Smooth muscle cell (in vitro differentiated cells): ENCODE results near the gene CCDC180. TPM values are rescaled to one million over a fixed set of nuclear protein-coding genes. Genes with fewer than 3 reads are reported as not detected.

Experiments
- DNase-seq: peaks from one replicate; lab custom pipeline; 2025; ENCODE audit not compliant: unreplicated experiment; lab: John Stamatoyannopoulos, UW
- H2AFZ ChIP-seq: fragments of 200-600 bp; sonication (generic); 2 replicates; pipeline ENCODE4 v1.6.0; 2016; ENCODE audit warnings: antibody characterized with exemption, low read depth, mild to moderate bottlenecking
- H3F3A ChIP-seq: fragments of 200-600 bp; sonication (generic); 2 replicates; pipeline ENCODE4 v1.6.0; 2017; ENCODE audit warnings: antibody characterized with exemption, low read depth
- H3K27ac ChIP-seq: fragments of 200-600 bp; sonication (generic); 2 replicates; pipeline ENCODE4 v1.5.1; 2016; ENCODE audit warnings: low read depth, mild to moderate bottlenecking
- H3K27me3 ChIP-seq: fragments of 200-600 bp; sonication (generic); 2 replicates; pipeline ENCODE4 v1.6.1; 2016; ENCODE audit warnings: low read depth, mild to moderate bottlenecking
- H3K36me3 ChIP-seq: fragments of 200-600 bp; sonication (generic); 2 replicates; pipeline ENCODE4 v1.5.1; 2016; ENCODE audit warnings: low read depth
- H3K4me1 ChIP-seq: fragments of 200-600 bp; sonication (generic); 2 replicates; pipeline ENCODE4 v1.5.1; 2016; ENCODE audit warnings: low read depth
- H3K4me2 ChIP-seq: fragments of 200-600 bp; sonication (generic); 2 replicates; pipeline ENCODE4 v1.6.0; 2016; ENCODE audit warnings: mild to moderate bottlenecking
- H3K4me3 ChIP-seq: fragments of 200-600 bp; sonication (generic); 2 replicates; pipeline ENCODE4 v1.5.1; 2016; ENCODE audit warnings: mild to moderate bottlenecking
- H3K79me2 ChIP-seq: fragments of 200-600 bp; sonication (generic); 2 replicates; pipeline ENCODE4 v1.6.0; 2016; ENCODE audit warnings: low read depth, mild to moderate bottlenecking
- H3K9ac ChIP-seq: fragments of 200-600 bp; sonication (generic); 2 replicates; pipeline ENCODE4 v1.6.0; 2016; ENCODE audit warnings: low read depth
- H3K9me3 ChIP-seq: fragments of 200-600 bp; sonication (generic); replicated peaks from 2 replicates; pipeline ENCODE4 v1.5.1; 2016; ENCODE audit warnings: low read depth
- H4K20me1 ChIP-seq: fragments of 200-600 bp; sonication (generic); 2 replicates; pipeline ENCODE4 v1.6.0; 2016; ENCODE audit warnings: low read depth
- CTCF ChIP-seq: fragments of 200-600 bp; sonication (generic); IDR thresholded peaks from 2 replicates; pipeline ENCODE4 v1.5.1; 2017; ENCODE audit warnings: borderline replicate concordance, mild to moderate bottlenecking, antibody characterized with exemption; ENCODE audit not compliant: insufficient read depth, poor library complexity, severe bottlenecking
- WGBS: methylation state at CpG from one replicate; pipeline ENCODE4 v1.1.7; 2016; ENCODE audit warnings: low lambda C conversion rate; 5-methylcytosine and 5-hydroxymethylcytosine counted together
- polyA plus RNA-seq: library from polyadenylated mRNA; unstranded; fragments of >200 nt; fragmentation: Nextera tagmentation; extraction: Ambion mirVana; gene quantifications from 2 replicates; pipeline ENCODE4 v1.2.1, GENCODE V29; 2016
- total RNA-seq: library from RNA; depleted of rRNA; stranded (reverse); fragments of >200 nt; gene quantifications from 2 replicates; pipeline ENCODE4 v1.2.3, GENCODE V29; 2014

CCDC180 gene
- total and polyA plus RNA-seq, 2 experiments from 2014 or later, result 0.58 to 0.59 TPM

- Histone ChIP-seq H3K4me2 (no peak overlapping the region), H3K27me3 (no peaks in the 10 kb centered on the region), H2AFZ (no peak overlapping the region), H3K79me2 (no peaks in the 10 kb centered on the region), H3K9ac (no peak overlapping the region), H3F3A (no peaks in the 10 kb centered on the region), H3K27ac (no peak overlapping the region), H3K36me3 (no peaks in the 10 kb centered on the region), H3K4me1 (no peaks in the 10 kb centered on the region), H3K9me3 (no peaks in the 10 kb centered on the region), H3K4me3 (no peak overlapping the region), H4K20me1 (no peaks in the 10 kb centered on the region)
- no peak for TF ChIP-seq CTCF
- 87% methylated on average over 4 of the region's 4 CpGs for WGBS
- DNase-seq, result no peak
Observed at GRCh38 chr9:97313243-97313642, 5.8 kb downstream of the CCDC180 start.

- H3K4me2 ChIP-seq, result no peak overlapping the region
- H2AFZ ChIP-seq, result no peak overlapping the region
- H3K79me2 ChIP-seq, result no peaks in the 10 kb centered on the region
- no peaks in the 10 kb centered on the region for H3F3A ChIP-seq
- H3K27me3 ChIP-seq, result no peaks in the 10 kb centered on the region
- H3K36me3 ChIP-seq, result no peaks in the 10 kb centered on the region
- H3K27ac ChIP-seq, result no peak overlapping the region
- H3K9me3 ChIP-seq, result no peaks in the 10 kb centered on the region
- no peak overlapping the region for H3K9ac ChIP-seq
- H3K4me1 ChIP-seq, result no peaks in the 10 kb centered on the region
- no peak for TF ChIP-seq CTCF
- no peak overlapping the region for H3K4me3 ChIP-seq
- no peak for DNase-seq
- WGBS, result 97% methylated on average over 5 of the region's 5 CpGs
- no peaks in the 10 kb centered on the region for H4K20me1 ChIP-seq
Observed at GRCh38 chr9:97313746-97314145, 6.3 kb downstream of the CCDC180 start.

DNA sequence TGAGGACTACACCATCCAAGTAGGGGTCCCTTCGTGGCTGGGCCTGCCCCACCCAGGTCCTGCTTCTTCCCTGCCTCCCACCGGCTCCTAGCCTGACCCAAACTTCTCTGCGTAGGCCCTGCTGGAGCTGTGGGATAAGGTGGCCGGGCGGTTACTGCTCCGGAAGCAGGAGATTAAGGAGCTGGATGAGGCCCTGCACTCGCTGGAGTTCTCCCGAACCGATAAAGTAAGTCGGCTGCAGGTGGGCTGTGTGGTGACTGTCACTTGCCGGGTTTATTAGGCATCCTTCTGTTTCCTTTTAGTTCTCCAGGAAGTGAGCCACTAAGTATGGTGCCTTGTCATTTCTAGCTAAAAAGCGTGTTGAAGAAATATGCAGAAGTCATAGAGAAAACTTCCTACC is 7.0 kb downstream of the CCDC180 start:
- H3K27ac ChIP-seq, result no peak overlapping the region
- H3K4me1 ChIP-seq, result no peaks in the 10 kb centered on the region
- no peak overlapping the region for H3K4me3 ChIP-seq
- H3K4me2 ChIP-seq, result no peak overlapping the region
- DNase-seq, result no peak
- no peak overlapping the region for H3K9ac ChIP-seq
- no peaks in the 10 kb centered on the region for H3K27me3 ChIP-seq
- 95% methylated on average over 12 of the region's 12 CpGs for WGBS
- no peak overlapping the region for H2AFZ ChIP-seq
- H4K20me1 ChIP-seq, result no peaks in the 10 kb centered on the region
- H3F3A ChIP-seq, result no peaks in the 10 kb centered on the region
- TF ChIP-seq CTCF, result no peak
- H3K79me2 ChIP-seq, result no peaks in the 10 kb centered on the region
- H3K9me3 ChIP-seq, result no peaks in the 10 kb centered on the region
- no peaks in the 10 kb centered on the region for H3K36me3 ChIP-seq

- no peaks in the 10 kb centered on the region for H3K4me1 ChIP-seq
- no peaks in the 10 kb centered on the region for H4K20me1 ChIP-seq
- H3K36me3 ChIP-seq, result no peaks in the 10 kb centered on the region
- H3K27ac ChIP-seq, result peak overlapping the region; percentile 46
- DNase-seq, result peak; percentile 40
- no peak overlapping the region for H3K4me3 ChIP-seq
- 7% methylated on average over 4 of the region's 4 CpGs for WGBS
- no peak overlapping the region for H3K9ac ChIP-seq
- H3K79me2 ChIP-seq, result no peaks in the 10 kb centered on the region
- no peaks in the 10 kb centered on the region for H3F3A ChIP-seq
- H3K27me3 ChIP-seq, result no peaks in the 10 kb centered on the region
- H3K4me2 ChIP-seq, result peak overlapping the region; percentile 5
- H2AFZ ChIP-seq, result no peak overlapping the region
- TF ChIP-seq CTCF, result no peak
- no peaks in the 10 kb centered on the region for H3K9me3 ChIP-seq
Observed at GRCh38 chr9:97315550-97315949, 8.1 kb downstream of the CCDC180 start.
